NT2/D1 (cell line): ENCODE results near the gene UPF2.

Experiments
- DNase-seq: peaks from one replicate; pipeline ENCODE4 v3.0.0-alpha.2; 2011; ENCODE audit warnings: low read depth, low spot score
- H3K27me3 ChIP-seq: 2 replicates; pipeline ENCODE4 v1.6.0; 2011; ENCODE audit warnings: mild to moderate bottlenecking; ENCODE audit not compliant: insufficient read length, insufficient read depth
- H3K36me3 ChIP-seq: 2 replicates; pipeline ENCODE4 v1.6.1; 2011; ENCODE audit warnings: mild to moderate bottlenecking, low read length, mixed read lengths; ENCODE audit not compliant: insufficient read depth, insufficient read length
- H3K4me1 ChIP-seq: 2 replicates; pipeline ENCODE4 v1.5.1; 2011; ENCODE audit not compliant: insufficient read depth, insufficient read length
- H3K4me3 ChIP-seq: 2 replicates; pipeline ENCODE4 v1.5.1; 2011; ENCODE audit warnings: low read depth; ENCODE audit not compliant: insufficient read length
- H3K9ac ChIP-seq: 2 replicates; pipeline ENCODE4 v1.6.0; 2011; ENCODE audit warnings: low read depth; ENCODE audit not compliant: insufficient read length
- H3K9me3 ChIP-seq: 2 replicates; pipeline ENCODE4 v1.5.1; 2011; ENCODE audit warnings: mild to moderate bottlenecking, low read length; ENCODE audit not compliant: insufficient read depth
- SUZ12 ChIP-seq: IDR thresholded peaks from 2 replicates; pipeline ENCODE4 v1.6.1; 2011; ENCODE audit not compliant: insufficient read length, insufficient read depth; ENCODE audit errors: extremely low read depth
- YY1 ChIP-seq: IDR thresholded peaks from 2 replicates; pipeline ENCODE4 v1.6.1; 2011; ENCODE audit not compliant: insufficient read length, insufficient read depth
- ZNF274 ChIP-seq: IDR thresholded peaks from 2 replicates; pipeline ENCODE4 v1.6.1; 2011; ENCODE audit warnings: mild to moderate bottlenecking, low read depth, low read length

Gene UPF2

GRCh38 chr10:11950325-11951018 is 92.1 kb downstream of the UPF2 start:
- TF ChIP-seq SUZ12 (no peak), YY1 (no peak), ZNF274 (no peak)
- H3K4me3 ChIP-seq, result no peak overlapping the region
- no peaks in the 10 kb centered on the region for H3K4me1 ChIP-seq
- no peaks in the 10 kb centered on the region for H3K27me3 ChIP-seq
- H3K36me3 ChIP-seq, result peaks cover 32% of the 10 kb centered on the region
- DNase-seq, result no peak
- H3K9ac ChIP-seq, result no peak overlapping the region
- no peaks in the 10 kb centered on the region for H3K9me3 ChIP-seq

- Histone ChIP-seq H3K9me3 (no peaks in the 10 kb centered on the region), H3K36me3 (peaks cover 33% of the 10 kb centered on the region), H3K9ac (no peak overlapping the region), H3K4me3 (no peak overlapping the region), H3K4me1 (no peaks in the 10 kb centered on the region), H3K27me3 (no peaks in the 10 kb centered on the region)
- TF ChIP-seq SUZ12 (no peak), YY1 (no peak), ZNF274 (no peak)
- DNase-seq, result no peak
Observed at GRCh38 chr10:11949152-11949551, 93.5 kb downstream of the UPF2 start.

- H3K36me3 ChIP-seq, result peaks cover 42% of the 10 kb centered on the region
- no peak overlapping the region for H3K4me3 ChIP-seq
- TF ChIP-seq ZNF274 (no peak), YY1 (no peak), SUZ12 (no peak)
- no peaks in the 10 kb centered on the region for H3K9me3 ChIP-seq
- no peaks in the 10 kb centered on the region for H3K27me3 ChIP-seq
- DNase-seq, result no peak
- H3K4me1 ChIP-seq, result no peaks in the 10 kb centered on the region
- H3K9ac ChIP-seq, result no peak overlapping the region
Observed at GRCh38 chr10:11946652-11947051, 96.0 kb downstream of the UPF2 start.

GRCh38 chr10:11936389-11937152 is 106.0 kb downstream of the UPF2 start:
- TF ChIP-seq ZNF274 (no peak), SUZ12 (no peak)
- Histone ChIP-seq H3K4me1 (peaks cover 3% of the 10 kb centered on the region), H3K36me3 (peaks cover 17% of the 10 kb centered on the region), H3K27me3 (no peaks in the 10 kb centered on the region), H3K4me3 (no peak overlapping the region), H3K9me3 (no peaks in the 10 kb centered on the region), H3K9ac (no peak overlapping the region)
- peak; percentile 59 for DNase-seq

GRCh38 chr10:11934262-11934661 is 108.3 kb downstream of the UPF2 start:
- H3K4me1 ChIP-seq, result peaks cover 3% of the 10 kb centered on the region
- no peak overlapping the region for H3K9ac ChIP-seq
- DNase-seq, result no peak
- peaks cover 29% of the 10 kb centered on the region for H3K36me3 ChIP-seq
- no peak overlapping the region for H3K4me3 ChIP-seq
- no peaks in the 10 kb centered on the region for H3K27me3 ChIP-seq
- TF ChIP-seq SUZ12 (no peak), ZNF274 (no peak), YY1 (no peak)
- H3K9me3 ChIP-seq, result no peaks in the 10 kb centered on the region

GRCh38 chr10:11933577-11934223 is 108.9 kb downstream of the UPF2 start:
- TF ChIP-seq ZNF274 (no peak), SUZ12 (no peak), YY1 (no peak)
- Histone ChIP-seq H3K9me3 (no peaks in the 10 kb centered on the region), H3K9ac (no peak overlapping the region), H3K36me3 (peaks cover 29% of the 10 kb centered on the region), H3K4me3 (no peak overlapping the region), H3K27me3 (no peaks in the 10 kb centered on the region), H3K4me1 (peaks cover 3% of the 10 kb centered on the region)
- DNase-seq, result no peak

- peaks cover 3% of the 10 kb centered on the region for H3K4me1 ChIP-seq
- no peak for TF ChIP-seq YY1
- no peak for TF ChIP-seq ZNF274
- TF ChIP-seq SUZ12, result no peak
- no peak overlapping the region for H3K4me3 ChIP-seq
- no peaks in the 10 kb centered on the region for H3K9me3 ChIP-seq
- no peaks in the 10 kb centered on the region for H3K27me3 ChIP-seq
- H3K9ac ChIP-seq, result no peak overlapping the region
- peaks cover 47% of the 10 kb centered on the region for H3K36me3 ChIP-seq
- no peak for DNase-seq
Observed at GRCh38 chr10:11931038-11931437, 111.6 kb downstream of the UPF2 start.
